ENCODE data around the gene DAB2IP.
A peak's percentile ranks its signal among the peaks of the same experiment; 100 is the strongest.

Gene DAB2IP

DNA sequence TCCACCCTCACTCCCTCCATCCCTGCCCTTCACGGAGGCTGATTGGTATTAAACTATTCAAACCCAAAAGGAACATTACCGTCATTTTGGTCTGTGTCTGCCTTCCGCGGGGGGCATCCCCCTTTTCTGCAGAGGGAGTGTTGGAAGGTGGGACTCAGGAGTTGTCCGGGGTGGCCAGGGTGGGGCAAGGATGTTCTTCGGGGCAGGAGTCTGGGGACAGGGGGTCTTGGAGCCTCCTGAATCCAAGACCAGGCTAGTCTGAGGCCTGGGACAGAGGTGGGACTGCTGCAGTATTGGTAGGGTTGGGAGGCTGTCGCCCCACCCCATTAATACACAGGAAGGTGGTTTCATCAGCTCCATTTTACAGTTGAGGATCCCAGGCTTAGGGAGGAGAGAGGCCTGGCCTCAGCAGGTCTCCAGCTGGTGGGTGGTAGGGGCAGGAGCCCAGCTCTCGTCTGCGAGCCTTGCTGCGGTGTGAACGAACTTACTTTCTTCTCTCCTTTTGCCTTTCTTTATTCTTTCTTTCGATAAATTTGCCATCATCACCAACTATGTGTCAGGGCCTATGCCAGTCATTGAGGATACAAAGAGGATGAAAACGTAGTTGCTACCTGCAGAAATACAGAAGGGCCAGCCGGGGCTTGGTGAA is 33.8 kb downstream of the DAB2IP start:
- DNase-seq (ENCODE audit: low read depth in 2 of 2): no peak

DNA sequence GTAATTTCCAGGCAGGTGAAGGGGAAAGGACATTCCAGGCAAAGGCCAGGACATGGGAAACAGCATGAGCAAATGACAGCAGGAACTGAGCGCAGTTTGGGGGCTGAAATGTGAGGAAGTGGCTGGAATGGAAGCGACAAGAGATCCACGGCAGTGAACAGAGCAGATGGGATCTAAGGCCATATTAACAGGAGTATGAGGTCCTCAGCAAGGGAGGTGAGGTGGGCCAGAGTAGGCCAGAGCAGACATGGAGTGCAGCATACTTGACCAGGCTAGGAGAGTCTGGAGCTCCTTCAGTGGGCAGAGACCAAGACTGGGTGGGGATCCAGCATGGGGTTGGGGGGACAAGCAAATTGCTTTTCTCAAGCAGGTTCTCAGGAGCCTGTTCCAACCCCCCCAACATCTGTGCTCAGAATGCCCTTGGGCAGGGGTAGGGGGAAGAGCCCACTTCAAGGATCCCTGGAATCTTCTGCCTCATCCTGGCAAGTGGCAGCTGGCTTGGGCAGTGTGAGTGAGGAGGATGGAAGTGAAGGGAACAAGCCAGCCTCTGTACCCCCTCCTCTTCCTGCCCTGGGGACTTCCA is 34.5 kb downstream of the DAB2IP start:
- DNase-seq (ENCODE audit: low read depth in 2 of 2): no peak

DNA sequence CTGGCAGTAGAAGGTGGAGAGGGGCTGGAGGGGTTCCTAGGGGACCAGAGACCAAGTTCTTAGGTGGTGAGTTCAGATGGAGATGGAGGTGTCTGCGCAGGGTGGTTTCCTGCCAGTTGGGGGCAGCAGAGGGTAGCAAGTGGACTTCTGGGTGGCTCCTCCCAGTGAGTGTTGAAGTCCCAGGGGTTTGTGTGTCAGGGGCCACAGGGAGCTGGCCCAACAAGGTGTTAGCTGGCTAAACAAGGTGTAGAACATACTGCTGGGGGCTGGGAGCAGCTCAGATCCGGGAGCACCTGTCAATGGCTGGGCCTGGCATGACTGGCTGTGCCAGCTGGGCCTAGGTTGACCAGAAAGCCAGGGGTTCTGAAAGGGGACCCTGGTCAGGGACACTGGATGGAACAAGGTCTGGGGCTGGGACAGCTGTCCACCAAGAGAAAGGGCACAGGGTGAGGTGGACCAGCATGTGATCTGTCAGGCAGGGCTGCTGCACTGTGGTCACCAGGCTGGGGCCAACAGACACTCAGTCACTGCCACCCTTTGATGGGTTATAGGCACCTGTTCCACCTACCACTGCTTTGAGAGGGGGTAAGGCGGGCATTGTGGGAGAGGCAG is 35.6 kb downstream of the DAB2IP start:
- DNase-seq (ENCODE audit: low read depth in 2 of 2): peak; percentile 42 to 73

- no peak for DNase-seq (ENCODE audit: low read depth in 2 of 2)
These were observed 36.8 kb downstream of the DAB2IP start for GRCh38 chr9:121688146-121688680.

DNA sequence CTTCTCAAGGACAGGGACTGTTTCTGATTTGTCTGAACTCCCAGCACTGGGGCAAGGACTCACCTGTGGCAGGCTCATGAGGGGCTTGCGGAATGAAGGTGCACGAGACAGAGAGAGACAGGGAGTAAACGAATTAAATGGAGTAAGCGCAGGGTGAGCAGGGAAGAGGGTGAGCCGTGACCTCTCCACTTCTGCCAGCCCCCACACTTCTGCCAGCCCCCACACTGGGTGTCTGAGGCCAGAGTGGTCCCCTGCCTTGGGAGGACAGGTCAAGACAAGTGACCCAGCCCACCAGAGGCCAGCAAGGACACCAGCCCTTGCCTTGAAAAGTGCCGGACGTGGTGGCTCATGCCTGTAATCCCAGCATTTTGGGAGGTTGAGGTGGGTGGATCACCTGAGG is 37.2 kb downstream of the DAB2IP start:
- no peak for DNase-seq (ENCODE audit: low read depth in 2 of 2)

GRCh38 chr9:121689461-121690157 is 38.2 kb downstream of the DAB2IP start:
- DNase-seq (ENCODE audit: low read depth in 2 of 2): no peak

GRCh38 chr9:121690316-121690715 is 38.9 kb downstream of the DAB2IP start:
- no peak for DNase-seq (ENCODE audit: low read depth in 2 of 2)

- DNase-seq (ENCODE audit: low read depth in 2 of 2): no peak
These were observed 39.3 kb downstream of the DAB2IP start for GRCh38 chr9:121690766-121691165.

- no peak for DNase-seq (ENCODE audit: low read depth in 2 of 2)
These were observed 40.5 kb downstream of the DAB2IP start for GRCh38 chr9:121691890-121692289.

GRCh38 chr9:121692606-121693387 is 41.4 kb downstream of the DAB2IP start:
- DNase-seq (ENCODE audit: low read depth in 2 of 2): no peak

- no peak for DNase-seq (ENCODE audit: low read depth in 2 of 2)
These were observed 41.9 kb downstream of the DAB2IP start for GRCh38 chr9:121693388-121693670.

- no peak for DNase-seq (ENCODE audit: low read depth in 2 of 2)
These were observed 42.6 kb downstream of the DAB2IP start for GRCh38 chr9:121694001-121694400.

DNA sequence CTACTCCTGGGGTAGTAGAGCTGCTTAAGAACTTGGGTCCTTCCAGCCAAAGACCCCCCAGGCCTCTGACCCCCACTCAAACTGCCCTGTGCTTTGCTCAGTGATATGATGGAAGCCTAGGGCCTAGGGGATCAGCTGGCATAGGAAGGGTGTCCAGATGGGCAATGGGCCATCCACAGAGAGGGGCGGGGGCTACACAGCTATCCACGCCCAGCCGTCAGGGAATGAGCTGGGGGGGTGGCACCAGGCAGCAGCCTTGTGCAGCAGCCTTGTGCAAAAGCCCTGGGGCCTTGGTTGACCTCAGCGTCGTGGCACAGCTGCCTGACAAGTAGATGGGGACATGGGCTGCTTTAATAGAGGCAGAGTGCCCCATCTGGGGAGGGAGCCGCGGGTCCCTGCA is 43.2 kb downstream of the DAB2IP start:
- no peak for DNase-seq (ENCODE audit: low read depth in 2 of 2)

- no peak for DNase-seq (ENCODE audit: low read depth in 2 of 2)
These were observed 45.5 kb downstream of the DAB2IP start for GRCh38 chr9:121696930-121697329.

- DNase-seq (ENCODE audit: low read depth in 2 of 2): peak; percentile 27 to 31
These were observed 47.5 kb downstream of the DAB2IP start for GRCh38 chr9:121698627-121699570.

DNA sequence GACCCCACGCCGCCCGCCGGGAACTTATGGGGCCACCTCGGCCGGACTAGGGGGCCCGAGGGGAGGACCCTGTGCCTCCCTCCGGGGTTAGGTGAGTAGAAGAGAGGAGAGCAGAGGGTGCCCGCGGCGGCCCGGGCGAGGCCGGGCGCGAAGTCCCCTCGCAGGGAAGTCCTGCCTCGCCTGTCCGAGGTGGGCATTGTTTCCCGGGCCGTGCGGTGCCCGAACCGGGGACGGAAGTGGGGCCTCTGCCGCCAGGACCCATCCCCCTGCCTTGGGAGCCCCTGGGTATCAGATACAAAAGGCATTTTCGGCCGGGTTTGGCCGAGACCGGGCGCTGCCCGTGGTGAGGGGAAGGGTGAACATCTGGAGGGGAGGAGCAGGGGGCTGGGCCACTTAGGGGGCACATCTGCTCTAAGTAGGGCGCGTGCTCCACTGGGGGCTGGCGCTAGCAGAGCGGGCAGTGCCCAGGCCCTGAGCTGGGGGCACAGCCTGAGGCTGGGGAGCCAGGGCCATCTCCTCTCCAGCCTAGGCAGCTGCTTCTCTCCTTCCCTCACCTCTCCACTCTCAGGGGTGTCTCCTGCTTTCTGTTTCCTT is 48.2 kb downstream of the DAB2IP start:
- no peak for DNase-seq (ENCODE audit: low read depth in 2 of 2)

- DNase-seq (ENCODE audit: low read depth in 2 of 2): peak in 1 of 2 donors; percentile 18
These were observed 48.9 kb downstream of the DAB2IP start for GRCh38 chr9:121700165-121700831.

- DNase-seq (ENCODE audit: low read depth in 2 of 2): no peak
These were observed 49.5 kb downstream of the DAB2IP start for GRCh38 chr9:121700832-121701419.

- DNase-seq (ENCODE audit: low read depth in 2 of 2): no peak
These were observed 50.4 kb downstream of the DAB2IP start for GRCh38 chr9:121701736-121702261.

Data from stimulated activated CD4-positive, alpha-beta T cell treated with anti-CD3 and anti-CD28 coated beads, Interleukin-4, amount 100 ng/mL, for 48 hours (primary cell).